HG03378 (cell line): ENCODE data around the gene FBXO24.

Experiments used
- ATAC-seq: cut with Tn5 transposase; IDR thresholded peaks from one replicate; pipeline ENCODE4 v1.9.1; 2021; ENCODE audit warnings: mild to moderate bottlenecking, moderate library complexity; ENCODE audit not compliant: unreplicated experiment

FBXO24 gene

GRCh38 chr7:100589341-100589947 lies 3.3 kb downstream of the FBXO24 start:
- ATAC-seq, result no peak

GRCh38 chr7:100590077-100590737 lies 4.1 kb downstream of the FBXO24 start:
- ATAC-seq, result no peak

GRCh38 chr7:100591596-100591995 lies 5.5 kb downstream of the FBXO24 start:
- no peak for ATAC-seq

- no peak for ATAC-seq
Observed at GRCh38 chr7:100595188-100595587, 9.1 kb downstream of the FBXO24 start.

GRCh38 chr7:100598425-100598824 lies 12.3 kb downstream of the FBXO24 start:
- no peak for ATAC-seq

- ATAC-seq, result no peak
Observed at GRCh38 chr7:100599911-100600729, 14.0 kb downstream of the FBXO24 start.

- ATAC-seq, result no peak
Observed at GRCh38 chr7:100600730-100601038, 14.6 kb downstream of the FBXO24 start.

GRCh38 chr7:100602889-100603725 lies 17.0 kb downstream of the FBXO24 start:
- no peak for ATAC-seq

GRCh38 chr7:100603726-100604027 lies 17.5 kb downstream of the FBXO24 start:
- no peak for ATAC-seq

- ATAC-seq, result no peak
Observed at GRCh38 chr7:100604028-100604975, 18.2 kb downstream of the FBXO24 start.

GRCh38 chr7:100604976-100605911 lies 19.1 kb downstream of the FBXO24 start:
- ATAC-seq, result no peak

GRCh38 chr7:100606313-100606712 lies 20.2 kb downstream of the FBXO24 start:
- ATAC-seq, result no peak

GRCh38 chr7:100607111-100607510 lies 21.0 kb downstream of the FBXO24 start:
- no peak for ATAC-seq

GRCh38 chr7:100609958-100610357 lies 23.8 kb downstream of the FBXO24 start:
- no peak for ATAC-seq

GRCh38 chr7:100611983-100612729 lies 26.0 kb downstream of the FBXO24 start, which contains the start of gene MOSPD3:
MOSPD3 (plus strand) TSS chr7:100612540; CDS start chr7:100612792, 252 bp downstream.
- peak; percentile 92 for ATAC-seq

GRCh38 chr7:100612730-100613390 lies 26.7 kb downstream of the FBXO24 start:
- ATAC-seq, result no peak

- ATAC-seq, result no peak
Observed at GRCh38 chr7:100613412-100614175, 27.5 kb downstream of the FBXO24 start.
